IPS DF 4.7 (cell line): ENCODE data around the gene GRM7.

Experiments used
- DNase-seq: peaks from one replicate; pipeline ENCODE4 v3.0.0-alpha.2; 2013; ENCODE audit warnings: low spot score; ENCODE audit errors: extremely low read depth

GRM7 gene

GRCh38 chr3:7238565-7239295 lies 377.8 kb downstream of the GRM7 start:
- DNase-seq = no peak

GRCh38 chr3:7241584-7242302 lies 380.8 kb downstream of the GRM7 start:
- no peak for DNase-seq

- no peak for DNase-seq
Observed at GRCh38 chr3:7242303-7242635, 381.4 kb downstream of the GRM7 start.

GRCh38 chr3:7249493-7250076 lies 388.7 kb downstream of the GRM7 start:
- DNase-seq = no peak

GRCh38 chr3:7254251-7254650 lies 393.3 kb downstream of the GRM7 start:
- no peak for DNase-seq

- DNase-seq = no peak
Observed at GRCh38 chr3:7260975-7261374, 400.1 kb downstream of the GRM7 start.

GRCh38 chr3:7263347-7264195 lies 402.7 kb downstream of the GRM7 start:
- no peak for DNase-seq

- no peak for DNase-seq
Observed at GRCh38 chr3:7264196-7264526, 403.2 kb downstream of the GRM7 start.

- DNase-seq = no peak
Observed at GRCh38 chr3:7265736-7266135, 404.8 kb downstream of the GRM7 start.

GRCh38 chr3:7266551-7266950 lies 405.6 kb downstream of the GRM7 start:
- no peak for DNase-seq

- DNase-seq = no peak
Observed at GRCh38 chr3:7270731-7271130, 409.8 kb downstream of the GRM7 start.

- DNase-seq = no peak
Observed at GRCh38 chr3:7271631-7272030, 410.7 kb downstream of the GRM7 start.

GRCh38 chr3:7272203-7272602 lies 411.3 kb downstream of the GRM7 start:
- DNase-seq = no peak

GRCh38 chr3:7275396-7275795 lies 414.5 kb downstream of the GRM7 start:
- no peak for DNase-seq

- no peak for DNase-seq
Observed at GRCh38 chr3:7280318-7280717, 419.4 kb downstream of the GRM7 start.

GRCh38 chr3:7282988-7283387 lies 422.1 kb downstream of the GRM7 start:
- no peak for DNase-seq

- DNase-seq = no peak
Observed at GRCh38 chr3:7285505-7285904, 424.6 kb downstream of the GRM7 start.

- DNase-seq = no peak
Observed at GRCh38 chr3:7288133-7288532, 427.2 kb downstream of the GRM7 start.

- no peak for DNase-seq
Observed at GRCh38 chr3:7289121-7289520, 428.2 kb downstream of the GRM7 start.

- no peak for DNase-seq
Observed at GRCh38 chr3:7290077-7290825, 429.3 kb downstream of the GRM7 start.

GRCh38 chr3:7292362-7292761 lies 431.4 kb downstream of the GRM7 start:
- DNase-seq = no peak
